ENCODE data around the gene SREBF1. TPM values are rescaled to one million over a fixed set of nuclear protein-coding genes. Genes with fewer than 3 reads are reported as not detected.

Gene SREBF1
- total and polyA plus RNA-seq, 4 donors = 68.4 to 134 (median 80.7) TPM

- Histone ChIP-seq H3K27me3 (ENCODE audit: control insufficient read depth in 3 of 3, insufficient read depth in 3 of 3, low read length in 2 of 3) (no peaks in the 10 kb centered on the region), H3K36me3 (ENCODE audit: control insufficient read depth in 4 of 4, insufficient read depth in 4 of 4, low read length in 4 of 4) (peaks cover 0 to 17% (median 3%) of the 10 kb centered on the region in 4 donors), H3K4me1 (ENCODE audit: control insufficient read depth in 5 of 5, insufficient read depth in 5 of 5, low read length in 5 of 5) (peaks cover 0 to 29% (median 20%) of the 10 kb centered on the region in 5 donors), H3K4me3 (no peak overlapping the region), H3K27ac (ENCODE audit: low read depth in 1 of 2, low read length in 1 of 2) (peak overlapping the region in 1 of 2 donors; percentile 87), H3K9me3 (ENCODE audit: control insufficient read depth in 4 of 4, insufficient read depth in 3 of 4, low read length in 3 of 4) (no peaks in the 10 kb centered on the region), H3K9ac (ENCODE audit: insufficient read depth in 1 of 2, low read length in 2 of 2) (no peak overlapping the region)
- WGBS, 2 donors = 82 to 85% methylated on average over 9 to 10 of the region's 10 CpGs
- TF ChIP-seq, protein P1, sequence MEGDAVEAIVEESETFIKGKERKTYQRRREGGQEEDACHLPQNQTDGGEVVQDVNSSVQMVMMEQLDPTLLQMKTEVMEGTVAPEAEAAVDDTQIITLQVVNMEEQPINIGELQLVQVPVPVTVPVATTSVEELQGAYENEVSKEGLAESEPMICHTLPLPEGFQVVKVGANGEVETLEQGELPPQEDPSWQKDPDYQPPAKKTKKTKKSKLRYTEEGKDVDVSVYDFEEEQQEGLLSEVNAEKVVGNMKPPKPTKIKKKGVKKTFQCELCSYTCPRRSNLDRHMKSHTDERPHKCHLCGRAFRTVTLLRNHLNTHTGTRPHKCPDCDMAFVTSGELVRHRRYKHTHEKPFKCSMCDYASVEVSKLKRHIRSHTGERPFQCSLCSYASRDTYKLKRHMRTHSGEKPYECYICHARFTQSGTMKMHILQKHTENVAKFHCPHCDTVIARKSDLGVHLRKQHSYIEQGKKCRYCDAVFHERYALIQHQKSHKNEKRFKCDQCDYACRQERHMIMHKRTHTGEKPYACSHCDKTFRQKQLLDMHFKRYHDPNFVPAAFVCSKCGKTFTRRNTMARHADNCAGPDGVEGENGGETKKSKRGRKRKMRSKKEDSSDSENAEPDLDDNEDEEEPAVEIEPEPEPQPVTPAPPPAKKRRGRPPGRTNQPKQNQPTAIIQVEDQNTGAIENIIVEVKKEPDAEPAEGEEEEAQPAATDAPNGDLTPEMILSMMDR (IDR thresholded peaks at IDR 0.05; ENCODE audit: control extremely low read depth, extremely low read depth) = no peak
- ATAC-seq (ENCODE audit: insufficient read depth, low FRiP score) (no peak), DNase-seq (no peak)
These were observed 11.7 kb upstream of the SREBF1 start for GRCh38 chr17:17848311-17849082.

DNA sequence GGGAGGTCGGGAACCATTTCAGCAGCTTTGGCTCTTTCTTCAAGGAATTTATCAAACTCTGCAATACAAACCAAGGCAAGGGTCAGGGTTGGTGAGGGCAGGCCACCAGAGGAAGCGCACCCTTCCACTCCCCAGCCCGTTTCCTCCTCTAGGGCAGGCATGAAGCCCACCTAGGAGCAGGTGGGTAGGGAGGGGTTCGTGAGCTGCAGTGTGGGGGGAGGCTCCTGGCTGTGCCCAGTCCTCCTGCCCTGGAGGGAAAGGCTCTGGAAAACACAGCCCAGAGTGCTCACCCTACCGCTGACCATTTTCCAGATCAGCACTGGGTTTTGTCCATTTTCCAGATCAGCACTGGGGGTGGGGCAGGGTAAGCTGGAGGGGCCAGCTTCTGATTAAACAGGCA is 10.9 kb upstream of the SREBF1 start:
- WGBS, 2 donors = 90 to 92% methylated on average over 5 of the region's 5 CpGs
- Histone ChIP-seq H3K4me3 (no peak overlapping the region), H3K27me3 (ENCODE audit: control insufficient read depth in 3 of 3, insufficient read depth in 3 of 3, low read length in 2 of 3) (no peaks in the 10 kb centered on the region), H3K9me3 (ENCODE audit: control insufficient read depth in 4 of 4, insufficient read depth in 3 of 4, low read length in 3 of 4) (no peaks in the 10 kb centered on the region), H3K27ac (ENCODE audit: low read depth in 1 of 2, low read length in 1 of 2) (peak overlapping the region in 1 of 2 donors; percentile 87), H3K4me1 (ENCODE audit: control insufficient read depth in 5 of 5, insufficient read depth in 5 of 5, low read length in 5 of 5) (peaks cover 0 to 27% (median 20%) of the 10 kb centered on the region in 5 donors), H3K9ac (ENCODE audit: insufficient read depth in 1 of 2, low read length in 2 of 2) (no peak overlapping the region), H3K36me3 (ENCODE audit: control insufficient read depth in 4 of 4, insufficient read depth in 4 of 4, low read length in 4 of 4) (peaks cover 0 to 17% (median 3%) of the 10 kb centered on the region in 4 donors)
- DNase-seq = no peak
- TF ChIP-seq, protein P1 (IDR thresholded peaks at IDR 0.05; ENCODE audit: control extremely low read depth, extremely low read depth) = no peak
- ATAC-seq (ENCODE audit: insufficient read depth, low FRiP score) = no peak

DNA sequence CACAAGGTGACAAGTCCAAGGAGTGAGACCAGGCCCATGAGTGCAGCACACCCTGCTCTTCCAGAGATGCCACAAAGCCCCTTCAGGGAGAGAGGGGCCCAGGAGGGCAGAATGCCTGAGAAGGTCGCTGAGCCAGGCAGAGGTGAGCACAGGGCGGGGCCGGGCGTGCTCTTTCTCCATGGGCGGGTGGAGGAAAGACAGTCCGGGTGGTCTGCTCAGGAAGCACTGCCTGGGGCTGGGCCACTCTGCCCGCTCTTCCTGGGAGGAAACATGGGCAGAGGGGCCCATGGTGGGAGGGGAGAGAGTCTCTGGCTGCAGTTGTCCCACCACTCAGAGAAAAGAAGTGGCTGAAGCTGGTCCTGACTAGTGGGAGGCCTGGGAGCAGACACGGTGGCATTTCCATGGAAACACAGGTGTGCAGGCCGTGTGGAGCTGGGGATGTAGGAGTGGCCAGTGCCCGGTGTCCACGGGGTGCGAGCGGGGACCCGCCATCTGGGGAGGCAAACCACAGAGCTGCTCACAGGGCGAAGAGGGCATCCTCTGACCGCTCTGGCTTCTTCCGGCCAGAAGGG is 10.4 kb upstream of the SREBF1 start:
- TF ChIP-seq, protein P1 (IDR thresholded peaks at IDR 0.05; ENCODE audit: control extremely low read depth, extremely low read depth) = no peak
- Histone ChIP-seq H3K4me3 (no peak overlapping the region), H3K9ac (ENCODE audit: insufficient read depth in 1 of 2, low read length in 2 of 2) (no peak overlapping the region), H3K36me3 (ENCODE audit: control insufficient read depth in 4 of 4, insufficient read depth in 4 of 4, low read length in 4 of 4) (peaks cover 0 to 17% (median 3%) of the 10 kb centered on the region in 4 donors), H3K27ac (ENCODE audit: low read depth in 1 of 2, low read length in 1 of 2) (peak overlapping the region in 1 of 2 donors; percentile 9), H3K27me3 (ENCODE audit: control insufficient read depth in 3 of 3, insufficient read depth in 3 of 3, low read length in 2 of 3) (no peaks in the 10 kb centered on the region), H3K9me3 (ENCODE audit: control insufficient read depth in 4 of 4, insufficient read depth in 3 of 4, low read length in 3 of 4) (no peaks in the 10 kb centered on the region), H3K4me1 (ENCODE audit: control insufficient read depth in 5 of 5, insufficient read depth in 5 of 5, low read length in 5 of 5) (peaks cover 0 to 30% (median 25%) of the 10 kb centered on the region in 5 donors)
- no peak for ATAC-seq (ENCODE audit: insufficient read depth, low FRiP score)
- DNase-seq = no peak
- WGBS, 2 donors = 75 to 80% methylated on average over 17 of the region's 17 CpGs

Data from lung (tissue), 12 donors.